ENCODE data around the gene WNK1. TPM values are rescaled to one million over a fixed set of nuclear protein-coding genes. Genes with fewer than 3 reads are reported as not detected.

The WNK1 gene
- polyA plus RNA-seq, 1 donor from 2014 or later, result 25.9 TPM

DNA sequence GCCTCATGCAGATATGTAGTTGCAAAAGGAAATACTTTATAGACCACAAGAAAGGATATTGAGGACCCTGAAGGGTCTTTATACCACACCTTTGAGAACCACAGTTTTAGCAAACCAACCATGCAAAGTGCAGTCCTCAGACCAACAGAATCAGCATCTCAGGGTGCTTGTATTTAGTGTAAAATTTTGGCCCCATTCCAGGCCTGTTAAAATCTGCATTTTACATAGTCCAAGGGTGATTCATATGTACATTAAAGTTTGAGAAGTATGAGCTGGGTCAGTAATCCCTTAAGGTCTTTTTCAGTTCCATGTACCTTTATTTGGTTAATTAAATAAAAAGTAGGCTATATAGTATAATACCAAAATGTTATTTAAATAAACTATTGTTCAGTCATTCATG, 91.2 kb downstream of the WNK1 start:
- H4K20me1 ChIP-seq (ENCODE audit: insufficient read depth), result no peaks in the 10 kb centered on the region
- H3K27me3 ChIP-seq (ENCODE audit: insufficient read depth, low read depth, low read length), result no peaks in the 10 kb centered on the region
- TF ChIP-seq POLR2AphosphoS5 (IDR thresholded peaks at IDR 0.05) (no peak), RAD21 (conservative IDR thresholded peaks at IDR 0.05) (no peak), TAF1 (IDR thresholded peaks at IDR 0.05; ENCODE audit: low read depth) (no peak), EZH2 (IDR thresholded peaks at IDR 0.05; ENCODE audit: borderline replicate concordance, insufficient read depth, low read length, poor library complexity, severe bottlenecking) (no peak), SMC3 (conservative IDR thresholded peaks at IDR 0.05; ENCODE audit: poor library complexity) (no peak), MXI1 (conservative IDR thresholded peaks at IDR 0.05; ENCODE audit: poor library complexity, severe bottlenecking) (no peak), EP300 (conservative IDR thresholded peaks at IDR 0.05; ENCODE audit: poor library complexity, severe bottlenecking) (no peak)
- TF ChIP-seq, protein P1, sequence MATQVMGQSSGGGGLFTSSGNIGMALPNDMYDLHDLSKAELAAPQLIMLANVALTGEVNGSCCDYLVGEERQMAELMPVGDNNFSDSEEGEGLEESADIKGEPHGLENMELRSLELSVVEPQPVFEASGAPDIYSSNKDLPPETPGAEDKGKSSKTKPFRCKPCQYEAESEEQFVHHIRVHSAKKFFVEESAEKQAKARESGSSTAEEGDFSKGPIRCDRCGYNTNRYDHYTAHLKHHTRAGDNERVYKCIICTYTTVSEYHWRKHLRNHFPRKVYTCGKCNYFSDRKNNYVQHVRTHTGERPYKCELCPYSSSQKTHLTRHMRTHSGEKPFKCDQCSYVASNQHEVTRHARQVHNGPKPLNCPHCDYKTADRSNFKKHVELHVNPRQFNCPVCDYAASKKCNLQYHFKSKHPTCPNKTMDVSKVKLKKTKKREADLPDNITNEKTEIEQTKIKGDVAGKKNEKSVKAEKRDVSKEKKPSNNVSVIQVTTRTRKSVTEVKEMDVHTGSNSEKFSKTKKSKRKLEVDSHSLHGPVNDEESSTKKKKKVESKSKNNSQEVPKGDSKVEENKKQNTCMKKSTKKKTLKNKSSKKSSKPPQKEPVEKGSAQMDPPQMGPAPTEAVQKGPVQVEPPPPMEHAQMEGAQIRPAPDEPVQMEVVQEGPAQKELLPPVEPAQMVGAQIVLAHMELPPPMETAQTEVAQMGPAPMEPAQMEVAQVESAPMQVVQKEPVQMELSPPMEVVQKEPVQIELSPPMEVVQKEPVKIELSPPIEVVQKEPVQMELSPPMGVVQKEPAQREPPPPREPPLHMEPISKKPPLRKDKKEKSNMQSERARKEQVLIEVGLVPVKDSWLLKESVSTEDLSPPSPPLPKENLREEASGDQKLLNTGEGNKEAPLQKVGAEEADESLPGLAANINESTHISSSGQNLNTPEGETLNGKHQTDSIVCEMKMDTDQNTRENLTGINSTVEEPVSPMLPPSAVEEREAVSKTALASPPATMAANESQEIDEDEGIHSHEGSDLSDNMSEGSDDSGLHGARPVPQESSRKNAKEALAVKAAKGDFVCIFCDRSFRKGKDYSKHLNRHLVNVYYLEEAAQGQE (IDR thresholded peaks at IDR 0.05; ENCODE audit: borderline replicate concordance), result no peak
- TF ChIP-seq, protein P2, sequence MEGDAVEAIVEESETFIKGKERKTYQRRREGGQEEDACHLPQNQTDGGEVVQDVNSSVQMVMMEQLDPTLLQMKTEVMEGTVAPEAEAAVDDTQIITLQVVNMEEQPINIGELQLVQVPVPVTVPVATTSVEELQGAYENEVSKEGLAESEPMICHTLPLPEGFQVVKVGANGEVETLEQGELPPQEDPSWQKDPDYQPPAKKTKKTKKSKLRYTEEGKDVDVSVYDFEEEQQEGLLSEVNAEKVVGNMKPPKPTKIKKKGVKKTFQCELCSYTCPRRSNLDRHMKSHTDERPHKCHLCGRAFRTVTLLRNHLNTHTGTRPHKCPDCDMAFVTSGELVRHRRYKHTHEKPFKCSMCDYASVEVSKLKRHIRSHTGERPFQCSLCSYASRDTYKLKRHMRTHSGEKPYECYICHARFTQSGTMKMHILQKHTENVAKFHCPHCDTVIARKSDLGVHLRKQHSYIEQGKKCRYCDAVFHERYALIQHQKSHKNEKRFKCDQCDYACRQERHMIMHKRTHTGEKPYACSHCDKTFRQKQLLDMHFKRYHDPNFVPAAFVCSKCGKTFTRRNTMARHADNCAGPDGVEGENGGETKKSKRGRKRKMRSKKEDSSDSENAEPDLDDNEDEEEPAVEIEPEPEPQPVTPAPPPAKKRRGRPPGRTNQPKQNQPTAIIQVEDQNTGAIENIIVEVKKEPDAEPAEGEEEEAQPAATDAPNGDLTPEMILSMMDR (IDR thresholded peaks at IDR 0.05; ENCODE audit: poor library complexity, severe bottlenecking), result no peak
- H3K27ac ChIP-seq (ENCODE audit: low read length), result no peak overlapping the region
- H3K9me3 ChIP-seq (ENCODE audit: low read length), result no peaks in the 10 kb centered on the region
- H3K9me2 ChIP-seq (ENCODE audit: insufficient read depth, low read length), result no peaks in the 10 kb centered on the region
- no peak overlapping the region for H2AFZ ChIP-seq (ENCODE audit: low read depth, low read length)
- peaks cover 4% of the 10 kb centered on the region for H3K36me3 ChIP-seq (ENCODE audit: insufficient read depth, low read length)
- peaks cover 5% of the 10 kb centered on the region for H3F3A ChIP-seq (ENCODE audit: insufficient read depth, low read length, poor library complexity, severe bottlenecking)
- no peak overlapping the region for H3K4me3 ChIP-seq (ENCODE audit: low read length)
- H3K79me2 ChIP-seq (replicated peaks; ENCODE audit: insufficient read depth, low read length), result peaks cover 7% of the 10 kb centered on the region
- H3K4me2 ChIP-seq (ENCODE audit: low read length), result no peak overlapping the region
- H3K9ac ChIP-seq (ENCODE audit: low read length), result no peak overlapping the region

DNA sequence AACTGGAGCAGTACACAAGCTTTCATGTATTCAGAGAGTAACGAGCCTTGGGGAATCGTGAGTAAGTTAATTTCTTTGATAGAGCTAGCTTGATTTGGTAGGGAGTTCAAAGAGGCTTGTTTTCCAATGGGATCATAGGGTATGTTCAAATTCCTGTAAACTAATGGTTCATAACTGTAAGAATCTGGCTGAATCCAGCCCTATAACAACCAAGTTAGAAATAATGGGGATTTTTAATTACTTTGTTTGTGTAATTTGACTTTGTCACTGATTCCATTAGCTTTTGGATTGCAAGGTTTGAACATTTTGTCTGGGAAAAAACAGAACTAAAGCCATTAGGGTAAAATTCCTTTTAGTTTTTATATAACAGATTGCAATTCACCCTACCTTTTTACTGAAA, 94.0 kb downstream of the WNK1 start:
- no peak overlapping the region for H3K27ac ChIP-seq (ENCODE audit: low read length)
- H3F3A ChIP-seq (ENCODE audit: insufficient read depth, low read length, poor library complexity, severe bottlenecking), result no peaks in the 10 kb centered on the region
- no peaks in the 10 kb centered on the region for H3K27me3 ChIP-seq (ENCODE audit: insufficient read depth, low read depth, low read length)
- no peak overlapping the region for H3K4me2 ChIP-seq (ENCODE audit: low read length)
- H3K79me2 ChIP-seq (replicated peaks; ENCODE audit: insufficient read depth, low read length), result peaks cover 7% of the 10 kb centered on the region
- H3K36me3 ChIP-seq (ENCODE audit: insufficient read depth, low read length), result peaks cover 4% of the 10 kb centered on the region
- no peak overlapping the region for H3K4me3 ChIP-seq (ENCODE audit: low read length)
- TF ChIP-seq EP300 (conservative IDR thresholded peaks at IDR 0.05; ENCODE audit: poor library complexity, severe bottlenecking), result no peak
- TF ChIP-seq POLR2AphosphoS5 (IDR thresholded peaks at IDR 0.05), result no peak
- TF ChIP-seq RAD21 (conservative IDR thresholded peaks at IDR 0.05), result no peak
- TF ChIP-seq EZH2 (IDR thresholded peaks at IDR 0.05; ENCODE audit: borderline replicate concordance, insufficient read depth, low read length, poor library complexity, severe bottlenecking), result no peak
- TF ChIP-seq, protein P2 (IDR thresholded peaks at IDR 0.05; ENCODE audit: poor library complexity, severe bottlenecking), result no peak
- no peak for TF ChIP-seq MXI1 (conservative IDR thresholded peaks at IDR 0.05; ENCODE audit: poor library complexity, severe bottlenecking)
- no peak for TF ChIP-seq TAF1 (IDR thresholded peaks at IDR 0.05; ENCODE audit: low read depth)
- no peaks in the 10 kb centered on the region for H4K20me1 ChIP-seq (ENCODE audit: insufficient read depth)
- no peaks in the 10 kb centered on the region for H3K9me2 ChIP-seq (ENCODE audit: insufficient read depth, low read length)
- no peaks in the 10 kb centered on the region for H3K9me3 ChIP-seq (ENCODE audit: low read length)
- H2AFZ ChIP-seq (ENCODE audit: low read depth, low read length), result no peak overlapping the region
- no peak overlapping the region for H3K9ac ChIP-seq (ENCODE audit: low read length)
